Keratinocyte (primary cell): ENCODE results near the gene ZNF418. TPM values are rescaled to one million over a fixed set of nuclear protein-coding genes. Genes with fewer than 3 reads are reported as not detected.

Source experiments
- DNase-seq: peaks from one replicate; pipeline ENCODE4 v3.0.0-alpha.2; 2011; ENCODE audit warnings: low read depth, missing footprints, low spot score
- FAIRE-seq: peaks from 2 replicates; lab custom pipeline; 2011; peaks lifted over from hg19 to GRCh38; lab: Jason Lieb, UNC
- H2AFZ ChIP-seq: 2 replicates; pipeline ENCODE4 v1.6.0; 2012; ENCODE audit warnings: low read length, control low read depth, inconsistent platforms; ENCODE audit not compliant: control insufficient read depth
- H3K27ac ChIP-seq: 2 replicates; pipeline ENCODE4 v1.5.1; 2011; ENCODE audit warnings: low read length; ENCODE audit not compliant: control insufficient read depth, insufficient read depth
- H3K27me3 ChIP-seq: 3 replicates; pipeline ENCODE4 v1.6.0; 2011; ENCODE audit warnings: low read length; ENCODE audit not compliant: control insufficient read depth, insufficient read depth; ENCODE audit errors: extremely low read depth
- H3K36me3 ChIP-seq, 2 experiments: 2 replicates in 1 of 2; 3 replicates in 1 of 2; pipeline ENCODE4 v1.5.1; 2011; ENCODE audit warnings: low read length in 2 of 2, mild to moderate bottlenecking in 1 of 2; ENCODE audit not compliant: control insufficient read depth in 2 of 2, insufficient read depth in 2 of 2; ENCODE audit errors: extremely low read depth in 1 of 2
- H3K4me1 ChIP-seq: 3 replicates; pipeline ENCODE4 v1.5.1; 2011; ENCODE audit warnings: low read length; ENCODE audit not compliant: control insufficient read depth, insufficient read depth; ENCODE audit errors: extremely low read depth
- H3K4me2 ChIP-seq: 3 replicates; pipeline ENCODE4 v1.6.0; 2011; ENCODE audit warnings: low read depth, low read length; ENCODE audit not compliant: control insufficient read depth, insufficient read depth; ENCODE audit errors: extremely low read depth
- H3K4me3 ChIP-seq, 3 experiments: fragments of 200-600 bp in 1 of 3; sonication (generic) in 1 of 3; 2 replicates in 2 of 3; 3 replicates in 1 of 3; pipeline ENCODE4 v1.5.1; 2011 to 2016; ENCODE audit warnings: low read length in 3 of 3, mild to moderate bottlenecking in 3 of 3, control low read depth in 2 of 3, inconsistent platforms in 1 of 3, low read depth in 1 of 3, mixed read lengths in 1 of 3, mixed run types in 1 of 3, moderate library complexity in 1 of 3; ENCODE audit not compliant: control insufficient read depth in 2 of 3, insufficient read depth in 2 of 3; ENCODE audit errors: extremely low read depth in 1 of 3
- H3K79me2 ChIP-seq: 2 replicates; pipeline ENCODE4 v1.6.0; 2012; ENCODE audit warnings: low read length; ENCODE audit not compliant: control insufficient read depth, insufficient read depth
- H3K9ac ChIP-seq: 3 replicates; pipeline ENCODE4 v1.6.0; 2011; ENCODE audit warnings: low read length; ENCODE audit not compliant: control insufficient read depth, insufficient read depth; ENCODE audit errors: extremely low read depth
- H3K9me1 ChIP-seq: 3 replicates; pipeline ENCODE4 v1.6.0; 2011; ENCODE audit warnings: low read length; ENCODE audit not compliant: control insufficient read depth, insufficient read depth; ENCODE audit errors: extremely low read depth
- H3K9me3 ChIP-seq: 2 replicates; pipeline ENCODE4 v1.5.1; 2012; ENCODE audit warnings: low read depth, low read length; ENCODE audit not compliant: control insufficient read depth
- H4K20me1 ChIP-seq: 3 replicates; pipeline ENCODE4 v1.6.0; 2011; ENCODE audit warnings: low read length; ENCODE audit not compliant: control insufficient read depth, insufficient read depth; ENCODE audit errors: extremely low read depth
- EZH2 ChIP-seq: IDR thresholded peaks from one replicate; pipeline ENCODE4 v1.6.1; 2012; ENCODE audit warnings: inconsistent platforms, mild to moderate bottlenecking, low read length, moderate library complexity
- dilution Hi-C: fragments of 300-500 bp; cut with MboI; formaldehyde crosslinking; loops from one replicate; pipeline ENCODE4 v1.7.0; 2020; ENCODE audit warnings: low sequenced_read_pairs; ENCODE audit not compliant: extremely low pct_ligation_motif_present
- polyA plus RNA-seq, 5 experiments: library from polyadenylated mRNA; depleted of rRNA in 3 of 5; stranded (reverse) in 3 of 5; stranded (forward) in 1 of 5; unstranded in 1 of 5; fragments of >200 nt; gene quantifications; 1 replicate in 1 of 5; 2 replicates in 3 of 5; 3 replicates in 1 of 5; pipeline versions ENCODE4 v1.2.1 to v1.2.3, GENCODE V29; 2011 to 2012; ENCODE audit warnings: missing spikeins in 2 of 5, low read depth in 1 of 5, low replicate concordance in 1 of 5
- TF ChIP-seq, protein P1 (sequence below), 3 experiments: IDR thresholded peaks in 1 of 3; conservative IDR thresholded peaks in 1 of 3; optimal IDR thresholded peaks in 1 of 3; 2 replicates in 2 of 3; 3 replicates in 1 of 3; pipeline versions ENCODE3 to v1.5.1; 2011; ENCODE audit warnings: low read length in 3 of 3, mild to moderate bottlenecking in 3 of 3, moderate library complexity in 2 of 3, control low read depth in 1 of 3, inconsistent platforms in 1 of 3; ENCODE audit not compliant: insufficient read depth in 2 of 3; ENCODE audit errors: extremely low read depth in 1 of 3

Gene ZNF418
- polyA plus RNA-seq, 1 donor (not counting 4 experiments of a cell fraction or from before 2014, with no cell fraction given) = 2.9 TPM

DNA sequence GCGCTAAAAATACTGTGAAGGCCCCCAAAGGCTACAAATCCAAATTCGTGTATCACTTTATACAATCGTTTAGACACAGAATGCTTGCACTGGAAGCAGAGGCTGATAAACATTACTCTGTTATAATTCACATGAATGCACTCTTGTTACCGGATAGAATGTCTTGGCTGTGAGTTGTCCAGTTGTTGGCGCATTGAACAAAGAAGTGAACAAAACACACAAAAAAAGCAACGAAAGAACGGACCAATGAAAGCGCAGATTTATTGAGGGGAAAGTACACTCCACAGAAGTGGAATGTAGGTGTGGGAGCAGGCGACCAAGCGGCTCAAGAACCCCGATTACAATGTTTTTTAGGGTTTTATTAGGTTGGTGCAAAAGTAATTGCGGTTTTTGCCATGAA lies 529 bp upstream of the ZNF418 start:
- Histone ChIP-seq H3K9me3 (no peaks in the 10 kb centered on the region), H3K4me2 (peak overlapping the region; percentile 88), H3K27ac (no peak overlapping the region), H3K79me2 (peaks cover 5% of the 10 kb centered on the region), H3K4me3 (no peak overlapping the region), H2AFZ (no peak overlapping the region), H3K27me3 (no peaks in the 10 kb centered on the region), H3K36me3 (peaks cover 0 to 5% of the 10 kb centered on the region in 2 experiments), H3K4me1 (no peaks in the 10 kb centered on the region), H3K9me1 (no peaks in the 10 kb centered on the region), H4K20me1 (no peaks in the 10 kb centered on the region), H3K9ac (no peak overlapping the region)
- dilution Hi-C loops = no loop called here
- FAIRE-seq = no peak
- no peak for TF ChIP-seq EZH2
- TF ChIP-seq, protein P1, sequence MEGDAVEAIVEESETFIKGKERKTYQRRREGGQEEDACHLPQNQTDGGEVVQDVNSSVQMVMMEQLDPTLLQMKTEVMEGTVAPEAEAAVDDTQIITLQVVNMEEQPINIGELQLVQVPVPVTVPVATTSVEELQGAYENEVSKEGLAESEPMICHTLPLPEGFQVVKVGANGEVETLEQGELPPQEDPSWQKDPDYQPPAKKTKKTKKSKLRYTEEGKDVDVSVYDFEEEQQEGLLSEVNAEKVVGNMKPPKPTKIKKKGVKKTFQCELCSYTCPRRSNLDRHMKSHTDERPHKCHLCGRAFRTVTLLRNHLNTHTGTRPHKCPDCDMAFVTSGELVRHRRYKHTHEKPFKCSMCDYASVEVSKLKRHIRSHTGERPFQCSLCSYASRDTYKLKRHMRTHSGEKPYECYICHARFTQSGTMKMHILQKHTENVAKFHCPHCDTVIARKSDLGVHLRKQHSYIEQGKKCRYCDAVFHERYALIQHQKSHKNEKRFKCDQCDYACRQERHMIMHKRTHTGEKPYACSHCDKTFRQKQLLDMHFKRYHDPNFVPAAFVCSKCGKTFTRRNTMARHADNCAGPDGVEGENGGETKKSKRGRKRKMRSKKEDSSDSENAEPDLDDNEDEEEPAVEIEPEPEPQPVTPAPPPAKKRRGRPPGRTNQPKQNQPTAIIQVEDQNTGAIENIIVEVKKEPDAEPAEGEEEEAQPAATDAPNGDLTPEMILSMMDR (optimal IDR thresholded peaks at IDR 0.05 in 1 of 3, IDR thresholded peaks at IDR 0.05 in 1 of 3, conservative IDR thresholded peaks at IDR 0.05 in 1 of 3; ENCODE audit: extremely low read depth in 1 of 3, insufficient read depth in 2 of 3, low read length in 3 of 3) = no peak
- no peak for DNase-seq

DNA sequence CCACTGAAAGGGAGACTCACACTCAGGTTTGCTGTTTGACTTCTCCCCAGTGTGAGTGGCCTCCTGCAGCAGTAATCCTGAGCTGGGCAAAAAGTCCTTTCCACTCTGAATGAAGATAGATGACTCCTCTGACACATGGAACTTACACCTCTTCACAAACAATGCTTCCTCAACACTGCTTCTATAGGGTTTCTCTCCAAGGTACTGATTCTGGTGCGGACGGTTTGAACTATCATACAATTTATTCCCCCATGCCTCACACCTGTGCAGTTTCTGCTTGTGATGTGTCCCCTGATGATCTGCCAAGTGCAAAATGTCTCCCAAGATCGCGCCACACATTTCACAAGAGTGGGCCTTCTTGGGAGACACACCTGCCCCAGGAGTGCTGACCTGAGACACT lies 7.6 kb downstream of the ZNF418 start:
- Histone ChIP-seq H3K27ac (no peak overlapping the region), H3K4me1 (no peaks in the 10 kb centered on the region), H3K27me3 (no peaks in the 10 kb centered on the region), H3K9me1 (no peaks in the 10 kb centered on the region), H3K36me3 (peaks cover 7 to 28% of the 10 kb centered on the region in 2 experiments), H3K4me3 (no peak overlapping the region), H3K9me3 (peaks cover 23% of the 10 kb centered on the region), H3K4me2 (no peak overlapping the region), H2AFZ (no peak overlapping the region), H4K20me1 (no peaks in the 10 kb centered on the region), H3K79me2 (no peaks in the 10 kb centered on the region), H3K9ac (no peak overlapping the region)
- TF ChIP-seq, protein P1 (optimal IDR thresholded peaks at IDR 0.05 in 1 of 3, IDR thresholded peaks at IDR 0.05 in 1 of 3, conservative IDR thresholded peaks at IDR 0.05 in 1 of 3; ENCODE audit: extremely low read depth in 1 of 3, insufficient read depth in 2 of 3, low read length in 3 of 3) = no peak
- TF ChIP-seq EZH2 = no peak
- dilution Hi-C loops = no loop called here
- FAIRE-seq (no peak), DNase-seq (no peak)
